ENCODE data around the gene COL11A1. TPM values are rescaled to one million over a fixed set of nuclear protein-coding genes. Genes with fewer than 3 reads are reported as not detected.

Gene COL11A1
- total and polyA plus RNA-seq, 2 donors (not counting 3 experiments of a cell fraction or from before 2014, with no cell fraction given) = not detected

GRCh38 chr1:102842606-102843005 is 265.7 kb downstream of the COL11A1 start:
- dilution Hi-C loops (cut with MboI; ENCODE audit: extremely low pct_ligation_motif_present, low sequenced_read_pairs) = no loop called here
- POLR2A ChIA-PET = no interaction called here

More at GRCh38 chr1:102842606-102843005, 265.7 kb downstream of the COL11A1 start:
- no peak for DNase-seq (ENCODE audit: low read depth, low spot score)
- H3K27me3 ChIP-seq (ENCODE audit: control insufficient read depth in 2 of 2, insufficient read depth in 2 of 2, low read length in 2 of 2) = no peaks in the 10 kb centered on the region
- no TSS peak for BruUV-seq (replicated peaks)
- TF ChIP-seq FOS (IDR thresholded peaks at IDR 0.05; ENCODE audit: borderline replicate concordance, insufficient read depth, low read length) (no peak), MAX (IDR thresholded peaks at IDR 0.05; ENCODE audit: insufficient read depth, insufficient read length) (no peak), JUN (IDR thresholded peaks at IDR 0.05; ENCODE audit: borderline replicate concordance, insufficient read depth, insufficient read length, low read depth) (no peak), CTCF (IDR thresholded peaks at IDR 0.05; ENCODE audit: extremely low read depth in 1 of 2, insufficient read depth in 1 of 2, low read depth in 1 of 2, low read length in 2 of 2) (no peak), GATA2 (IDR thresholded peaks at IDR 0.05; ENCODE audit: insufficient read depth, insufficient read length, low read depth, low read length) (no peak), POLR2A (IDR thresholded peaks at IDR 0.05; ENCODE audit: low read depth, low read length) (no peak), POLR2AphosphoS5 (IDR thresholded peaks at IDR 0.05; ENCODE audit: insufficient read depth, low read depth, low read length) (no peak), EZH2 (IDR thresholded peaks at IDR 0.05; ENCODE audit: borderline replicate concordance, low read depth, low read length, severe bottlenecking) (no peak), MYC (IDR thresholded peaks at IDR 0.05; ENCODE audit: low read depth, low read length) (no peak)
- CTCF ChIA-PET = no interaction called here
- H3K9me3 ChIP-seq (replicated peaks; ENCODE audit: control insufficient read depth, insufficient read depth, low read length) = no peaks in the 10 kb centered on the region
- H3K4me3 ChIP-seq (replicated peaks in 1 of 3; ENCODE audit: insufficient read depth in 1 of 3, low read depth in 1 of 3, low read length in 3 of 3) = no peak overlapping the region
- no peak overlapping the region for H3K4me2 ChIP-seq (ENCODE audit: insufficient read depth, low read length)
- no peak for FAIRE-seq
- intact Hi-C loops (cut with micrococcal nuclease) = no loop called here
- no peaks in the 10 kb centered on the region for H3K36me3 ChIP-seq (ENCODE audit: control insufficient read depth in 2 of 2, extremely low read depth in 1 of 2, insufficient read depth in 2 of 2, low read length in 2 of 2)
- no peaks in the 10 kb centered on the region for H3K4me1 ChIP-seq (ENCODE audit: control insufficient read depth, extremely low read depth, insufficient read depth, low read length)
- H2AFZ ChIP-seq (ENCODE audit: low read depth, low read length) = no peak overlapping the region
- no peaks in the 10 kb centered on the region for H3K79me2 ChIP-seq (ENCODE audit: control insufficient read depth, insufficient read depth, low read length)
- no peak overlapping the region for H3K9ac ChIP-seq (replicated peaks; ENCODE audit: extremely low read depth, insufficient read depth, low read length)
- H4K20me1 ChIP-seq (replicated peaks; ENCODE audit: control insufficient read depth, extremely low read depth, insufficient read depth, low read length) = no peaks in the 10 kb centered on the region
- no peak overlapping the region for H3K27ac ChIP-seq (ENCODE audit: insufficient read depth, low read depth, low read length)
- no peaks in the 10 kb centered on the region for H3K9me1 ChIP-seq (replicated peaks; ENCODE audit: control insufficient read depth, extremely low read depth, insufficient read depth, low read length)
